Neural cell (in vitro differentiated cells): Measurements from ENCODE around the gene HS3ST1.

ENCODE experiments used
- EP300 ChIP-seq: fragments of 450-650 bp; conservative IDR thresholded peaks from 2 replicates; pipeline ENCODE4 v1.6.1; 2014; ENCODE audit warnings: antibody characterized with exemption, mild to moderate bottlenecking, moderate library complexity; ENCODE audit not compliant: poor library complexity, severe bottlenecking
- MXI1 ChIP-seq: fragments of 450-650 bp; conservative IDR thresholded peaks from 2 replicates; pipeline ENCODE4 v1.6.1; 2014; ENCODE audit warnings: antibody characterized with exemption, mild to moderate bottlenecking; ENCODE audit not compliant: poor library complexity, severe bottlenecking
- TF ChIP-seq, protein P1 (sequence below): fragments of 450-650 bp; IDR thresholded peaks from 2 replicates; pipeline ENCODE4 v1.5.1; 2014; ENCODE audit warnings: antibody characterized with exemption, mild to moderate bottlenecking, moderate library complexity; ENCODE audit not compliant: poor library complexity, severe bottlenecking

DNA sequence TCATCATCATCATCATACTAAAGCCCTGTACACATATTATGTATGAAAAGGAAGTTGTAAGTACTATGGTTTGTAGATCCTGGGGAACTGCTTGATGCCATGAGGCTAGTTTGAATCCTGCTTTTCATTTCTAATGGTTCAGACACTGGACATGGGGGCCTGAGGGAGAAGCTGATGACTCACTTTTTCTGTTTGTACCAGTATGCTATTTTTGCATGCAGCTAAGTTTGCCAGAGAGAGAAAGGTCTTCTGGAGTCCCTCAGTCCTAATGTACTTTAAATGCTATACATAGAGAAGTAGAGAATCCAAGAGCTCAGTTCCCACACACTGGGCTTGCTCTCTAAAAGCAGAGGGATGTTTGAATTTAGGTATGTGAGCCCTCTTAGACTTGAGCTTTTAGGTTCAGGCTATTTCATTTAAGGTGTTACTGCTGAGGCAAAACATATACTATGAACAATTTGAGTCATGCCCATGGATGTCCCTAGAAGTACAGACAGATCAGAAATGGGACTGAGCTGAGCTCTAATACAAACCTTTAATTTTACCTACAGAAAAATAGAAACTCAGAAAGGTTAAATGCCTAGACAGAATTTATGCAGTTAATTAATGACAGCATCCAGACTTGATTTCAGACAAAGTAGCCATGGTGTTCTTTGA, 17.6 kb upstream of the HS3ST1 start:
- TF ChIP-seq, protein P1, sequence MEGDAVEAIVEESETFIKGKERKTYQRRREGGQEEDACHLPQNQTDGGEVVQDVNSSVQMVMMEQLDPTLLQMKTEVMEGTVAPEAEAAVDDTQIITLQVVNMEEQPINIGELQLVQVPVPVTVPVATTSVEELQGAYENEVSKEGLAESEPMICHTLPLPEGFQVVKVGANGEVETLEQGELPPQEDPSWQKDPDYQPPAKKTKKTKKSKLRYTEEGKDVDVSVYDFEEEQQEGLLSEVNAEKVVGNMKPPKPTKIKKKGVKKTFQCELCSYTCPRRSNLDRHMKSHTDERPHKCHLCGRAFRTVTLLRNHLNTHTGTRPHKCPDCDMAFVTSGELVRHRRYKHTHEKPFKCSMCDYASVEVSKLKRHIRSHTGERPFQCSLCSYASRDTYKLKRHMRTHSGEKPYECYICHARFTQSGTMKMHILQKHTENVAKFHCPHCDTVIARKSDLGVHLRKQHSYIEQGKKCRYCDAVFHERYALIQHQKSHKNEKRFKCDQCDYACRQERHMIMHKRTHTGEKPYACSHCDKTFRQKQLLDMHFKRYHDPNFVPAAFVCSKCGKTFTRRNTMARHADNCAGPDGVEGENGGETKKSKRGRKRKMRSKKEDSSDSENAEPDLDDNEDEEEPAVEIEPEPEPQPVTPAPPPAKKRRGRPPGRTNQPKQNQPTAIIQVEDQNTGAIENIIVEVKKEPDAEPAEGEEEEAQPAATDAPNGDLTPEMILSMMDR: no peak
- TF ChIP-seq EP300 (no peak), MXI1 (no peak)
